Cardiac fibroblast (primary cell): ENCODE measurements around the gene MDK.

Experiments used
- DNase-seq, 2 donors: peaks; one replicate each; pipeline versions ENCODE4 v3.0.0 to v3.0.0-alpha.2; 2010; ENCODE audit warnings: low read depth in 2 of 2
- H3K4me3 ChIP-seq, 2 donors: replicated peaks in 1 of 2; 1 replicate in 1 of 2; 2 replicates in 1 of 2; pipeline ENCODE4 v1.5.1; 2011; ENCODE audit warnings: low read depth in 2 of 2, low read length in 2 of 2, mild to moderate bottlenecking in 2 of 2, moderate library complexity in 1 of 2
- TF ChIP-seq, protein P1 (sequence below): IDR thresholded peaks from one replicate; pipeline ENCODE4 v1.5.1; 2011; ENCODE audit warnings: low read depth, mild to moderate bottlenecking, low read length, inconsistent platforms

MDK gene, protein sequence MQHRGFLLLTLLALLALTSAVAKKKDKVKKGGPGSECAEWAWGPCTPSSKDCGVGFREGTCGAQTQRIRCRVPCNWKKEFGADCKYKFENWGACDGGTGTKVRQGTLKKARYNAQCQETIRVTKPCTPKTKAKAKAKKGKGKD

DNA sequence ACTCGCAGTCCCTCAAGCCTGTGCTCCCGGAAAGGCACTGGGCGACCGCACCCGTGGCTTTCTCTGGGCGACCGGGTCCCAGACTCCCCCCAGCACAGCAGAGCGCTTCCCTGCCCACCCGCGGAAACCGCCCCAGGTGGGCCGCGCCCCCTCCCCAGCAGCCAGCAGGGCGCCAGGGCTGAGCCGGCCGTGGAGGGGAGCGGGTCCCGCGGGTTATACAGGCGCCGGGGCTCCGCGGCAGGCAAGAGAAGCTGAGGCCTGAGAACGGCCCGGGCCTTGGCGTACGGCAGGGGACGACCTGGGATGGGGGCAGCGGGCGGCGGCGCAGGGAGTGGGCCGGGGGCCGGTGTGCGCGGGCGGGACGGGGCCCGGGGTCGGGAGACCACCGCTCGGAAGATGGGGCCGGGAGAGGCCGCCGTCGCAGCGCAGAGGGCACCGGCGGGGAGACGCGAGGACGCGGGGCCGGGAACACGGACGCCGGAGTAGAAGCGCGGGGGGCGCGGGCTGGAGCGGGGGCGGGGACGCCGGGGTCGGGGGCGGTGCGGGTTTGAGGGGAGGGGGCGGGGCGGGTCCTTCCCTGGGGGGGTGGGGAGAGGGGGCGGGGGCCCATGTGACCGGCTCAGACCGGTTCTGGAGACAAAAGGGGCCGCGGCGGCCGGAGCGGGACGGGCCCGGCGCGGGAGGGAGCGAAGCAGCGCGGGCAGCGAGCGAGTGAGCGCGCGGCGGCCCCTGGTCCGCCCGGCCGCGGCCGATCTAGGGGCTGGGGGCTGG is at the start of gene MDK:
Gene MDK (plus strand): TSS at position 622 of the 771 bp plus-strand sequence. CDS start 389 bp downstream, outside the sequence.
- TF ChIP-seq, protein P1, sequence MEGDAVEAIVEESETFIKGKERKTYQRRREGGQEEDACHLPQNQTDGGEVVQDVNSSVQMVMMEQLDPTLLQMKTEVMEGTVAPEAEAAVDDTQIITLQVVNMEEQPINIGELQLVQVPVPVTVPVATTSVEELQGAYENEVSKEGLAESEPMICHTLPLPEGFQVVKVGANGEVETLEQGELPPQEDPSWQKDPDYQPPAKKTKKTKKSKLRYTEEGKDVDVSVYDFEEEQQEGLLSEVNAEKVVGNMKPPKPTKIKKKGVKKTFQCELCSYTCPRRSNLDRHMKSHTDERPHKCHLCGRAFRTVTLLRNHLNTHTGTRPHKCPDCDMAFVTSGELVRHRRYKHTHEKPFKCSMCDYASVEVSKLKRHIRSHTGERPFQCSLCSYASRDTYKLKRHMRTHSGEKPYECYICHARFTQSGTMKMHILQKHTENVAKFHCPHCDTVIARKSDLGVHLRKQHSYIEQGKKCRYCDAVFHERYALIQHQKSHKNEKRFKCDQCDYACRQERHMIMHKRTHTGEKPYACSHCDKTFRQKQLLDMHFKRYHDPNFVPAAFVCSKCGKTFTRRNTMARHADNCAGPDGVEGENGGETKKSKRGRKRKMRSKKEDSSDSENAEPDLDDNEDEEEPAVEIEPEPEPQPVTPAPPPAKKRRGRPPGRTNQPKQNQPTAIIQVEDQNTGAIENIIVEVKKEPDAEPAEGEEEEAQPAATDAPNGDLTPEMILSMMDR: no peak
- H3K4me3 ChIP-seq: peak within 1 kb of the TSS; percentile 57 to 59

DNA sequence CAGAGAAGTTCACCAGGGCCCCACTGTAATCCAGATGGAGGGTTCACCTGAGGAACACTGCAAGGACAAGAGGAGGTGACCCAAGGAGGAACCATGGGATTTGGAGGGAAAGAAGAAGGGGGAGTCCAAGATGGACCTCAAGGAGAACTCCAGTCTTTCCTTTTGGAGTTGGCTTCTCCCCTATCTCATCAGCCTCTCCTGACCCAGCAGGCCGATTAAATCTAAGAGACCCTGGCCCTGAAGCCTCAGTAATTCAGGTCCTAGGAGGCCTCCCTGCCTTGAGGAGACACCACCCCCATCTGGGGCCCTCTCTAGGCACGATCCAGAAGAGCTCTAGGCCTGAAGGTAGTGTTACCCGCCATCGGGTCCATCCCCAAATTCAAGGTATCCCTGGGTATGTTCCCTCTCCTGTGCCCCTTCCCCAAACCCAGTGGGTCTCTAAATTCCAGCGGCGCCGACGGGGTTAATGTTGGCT is 49.3 kb upstream of the MDK start:
- TF ChIP-seq, protein P1: no peak
- no peak overlapping the region for H3K4me3 ChIP-seq
- no peak for DNase-seq

More for the DNA sequence above, at the start of gene MDK:
- DNase-seq: peak in 1 of 2 donors; percentile 31

DNA sequence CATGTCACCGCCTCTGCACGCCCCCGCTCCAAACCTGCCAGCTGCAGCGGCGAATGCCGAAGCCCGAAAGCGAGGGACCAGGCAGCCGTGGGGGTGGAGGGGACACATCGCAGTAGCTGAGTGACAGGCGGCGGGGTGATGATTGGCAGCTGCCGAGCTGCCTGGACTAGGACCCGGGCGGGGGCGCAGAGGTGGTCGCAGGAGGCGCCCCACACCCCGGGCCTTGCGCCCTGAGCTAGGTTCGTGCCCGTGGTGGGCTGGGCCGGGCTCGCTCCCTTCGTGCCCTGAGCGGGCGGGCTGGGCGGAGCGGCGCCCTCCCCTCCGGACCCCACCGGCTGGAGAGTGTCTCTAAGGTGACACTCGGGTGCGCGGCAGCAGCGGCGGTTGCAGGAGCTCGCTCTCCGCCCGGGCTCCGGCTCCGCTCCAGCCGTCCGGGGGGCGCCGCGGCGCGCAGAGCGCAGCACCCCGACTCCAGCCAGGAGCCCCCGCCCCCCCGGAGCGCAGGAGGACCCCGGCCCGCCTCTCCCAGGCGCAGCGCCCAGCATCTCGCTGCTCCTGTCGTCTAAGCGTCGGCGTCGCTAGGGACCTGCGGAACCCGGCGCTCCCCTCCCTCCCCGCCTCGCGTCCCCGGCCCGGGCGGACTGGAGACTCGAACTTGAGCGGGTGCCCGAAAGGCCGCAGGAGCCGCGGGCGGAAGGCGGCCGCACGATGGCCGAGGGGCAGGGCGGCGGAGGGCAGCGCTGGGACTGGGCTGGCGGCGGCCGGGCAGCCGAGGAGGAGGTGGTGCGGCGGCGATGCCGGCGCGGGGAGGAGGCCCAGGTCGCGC is 48.7 kb upstream of the MDK start:
- TF ChIP-seq, protein P1: no peak
- DNase-seq: no peak
- H3K4me3 ChIP-seq: peak overlapping the region; percentile 10 to 22

DNA sequence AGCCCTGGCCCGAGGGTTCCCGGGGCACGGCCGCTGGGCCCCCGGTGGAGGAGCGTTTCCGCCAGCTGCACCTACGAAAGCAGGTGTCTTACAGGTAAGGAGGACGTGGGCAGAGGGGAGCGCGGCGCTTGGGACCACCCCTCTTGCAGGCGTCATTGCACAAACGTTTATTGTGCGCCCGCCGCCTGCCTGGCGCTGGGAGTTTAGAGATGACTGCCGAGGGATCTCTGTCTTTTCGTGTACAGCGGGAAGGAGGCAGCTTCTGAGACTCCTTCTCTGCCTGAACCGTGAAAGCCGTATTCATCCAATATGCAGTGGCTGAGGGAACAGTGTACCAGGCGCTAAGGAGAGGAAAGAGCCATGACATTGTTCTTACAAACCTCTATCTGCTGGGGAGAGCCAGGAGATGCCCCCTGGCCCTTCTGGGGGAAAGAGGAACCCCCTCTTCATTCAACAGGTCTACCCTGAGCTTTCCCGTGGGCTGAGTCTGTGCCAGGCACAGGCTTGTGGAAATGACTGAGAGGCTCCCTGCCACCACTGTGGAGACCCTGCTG is 48.0 kb upstream of the MDK start:
- H3K4me3 ChIP-seq: peak overlapping the region in 1 of 2 donors; percentile 10
- DNase-seq: no peak
- TF ChIP-seq, protein P1: no peak

DNA sequence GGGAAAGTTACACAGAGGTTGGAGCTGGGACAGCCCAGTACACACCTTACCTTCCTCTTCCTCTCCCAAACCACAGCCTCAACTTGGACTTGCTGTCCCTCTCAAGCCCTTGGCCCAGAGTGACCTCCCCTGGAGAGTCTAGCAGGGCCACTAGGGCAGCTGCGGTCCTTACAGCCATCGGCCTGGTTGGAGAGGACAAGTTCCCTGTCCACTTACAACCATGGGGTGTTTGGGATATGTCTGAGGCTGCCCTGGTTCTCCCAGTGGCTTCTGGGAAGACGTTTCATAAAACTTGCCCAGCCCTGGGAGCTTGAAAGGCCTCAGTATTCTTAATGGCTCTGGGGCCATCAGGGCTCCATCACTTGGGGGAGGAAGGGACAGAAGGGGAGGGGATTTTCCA is 47.3 kb upstream of the MDK start:
- DNase-seq: no peak
- TF ChIP-seq, protein P1: no peak
- H3K4me3 ChIP-seq: no peak overlapping the region

DNA sequence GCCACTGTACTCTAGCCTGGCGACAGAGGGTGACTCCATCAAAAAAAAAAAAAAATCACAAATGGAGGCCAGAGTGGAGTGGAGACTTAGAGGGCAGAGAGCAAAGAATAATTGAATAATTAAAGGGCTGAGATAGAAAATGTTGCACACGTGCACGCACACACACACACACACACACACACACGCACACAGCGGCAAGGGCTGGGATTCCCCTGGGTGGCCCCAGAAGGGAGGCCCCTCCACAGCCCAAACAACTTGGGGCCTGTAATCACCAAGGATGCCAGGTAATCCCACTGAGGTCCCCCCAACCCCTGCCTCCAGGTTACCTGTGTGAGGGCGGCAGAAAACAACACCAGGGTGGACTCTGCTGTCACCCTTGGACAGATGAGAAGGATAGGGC is 46.2 kb upstream of the MDK start:
- DNase-seq: no peak
- H3K4me3 ChIP-seq: no peak overlapping the region

More for the DNA sequence above, 46.2 kb upstream of the MDK start:
- TF ChIP-seq, protein P1: no peak
